ENCODE measurements around the gene TMEM151A.

Gene TMEM151A

DNA sequence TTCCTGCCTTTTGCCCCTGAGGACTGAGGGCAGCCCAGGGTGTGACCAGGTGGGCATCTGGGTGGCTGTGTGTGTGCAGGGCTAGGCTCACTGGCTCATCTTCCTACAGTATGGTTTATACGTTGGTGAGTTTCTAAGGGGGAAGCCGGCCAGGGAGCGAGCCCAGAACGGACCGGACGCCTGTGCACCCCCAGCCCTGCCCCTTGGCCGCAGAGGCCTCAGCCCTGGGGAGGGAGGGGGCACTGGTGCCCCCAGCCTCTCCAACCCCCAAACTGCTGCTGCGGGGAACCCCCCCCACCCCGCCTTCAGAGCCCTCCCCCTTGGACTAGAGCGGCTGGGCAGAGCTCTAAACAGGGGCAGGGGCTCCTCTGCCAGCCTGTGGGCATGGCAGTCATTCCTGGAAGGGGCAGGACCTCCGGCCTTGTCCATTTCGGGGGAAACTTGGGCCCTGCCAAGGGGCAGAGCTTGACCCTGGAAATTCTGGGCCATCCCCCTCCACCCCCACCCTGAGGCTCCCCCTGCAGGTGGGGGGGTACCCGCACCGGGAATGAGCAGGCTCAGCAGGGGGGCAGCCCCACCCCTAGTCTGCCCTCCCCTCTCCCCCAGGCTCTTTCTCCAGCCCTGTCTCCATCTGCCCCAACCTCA lies 8.1 kb upstream of the TMEM151A start:
- TF ChIP-seq, protein P1, sequence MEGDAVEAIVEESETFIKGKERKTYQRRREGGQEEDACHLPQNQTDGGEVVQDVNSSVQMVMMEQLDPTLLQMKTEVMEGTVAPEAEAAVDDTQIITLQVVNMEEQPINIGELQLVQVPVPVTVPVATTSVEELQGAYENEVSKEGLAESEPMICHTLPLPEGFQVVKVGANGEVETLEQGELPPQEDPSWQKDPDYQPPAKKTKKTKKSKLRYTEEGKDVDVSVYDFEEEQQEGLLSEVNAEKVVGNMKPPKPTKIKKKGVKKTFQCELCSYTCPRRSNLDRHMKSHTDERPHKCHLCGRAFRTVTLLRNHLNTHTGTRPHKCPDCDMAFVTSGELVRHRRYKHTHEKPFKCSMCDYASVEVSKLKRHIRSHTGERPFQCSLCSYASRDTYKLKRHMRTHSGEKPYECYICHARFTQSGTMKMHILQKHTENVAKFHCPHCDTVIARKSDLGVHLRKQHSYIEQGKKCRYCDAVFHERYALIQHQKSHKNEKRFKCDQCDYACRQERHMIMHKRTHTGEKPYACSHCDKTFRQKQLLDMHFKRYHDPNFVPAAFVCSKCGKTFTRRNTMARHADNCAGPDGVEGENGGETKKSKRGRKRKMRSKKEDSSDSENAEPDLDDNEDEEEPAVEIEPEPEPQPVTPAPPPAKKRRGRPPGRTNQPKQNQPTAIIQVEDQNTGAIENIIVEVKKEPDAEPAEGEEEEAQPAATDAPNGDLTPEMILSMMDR (IDR thresholded peaks at IDR 0.05): no peak
- no peaks in the 10 kb centered on the region for H3K36me3 Mint-ChIP-seq (ENCODE audit: low read depth)
- no peak overlapping the region for H3K27ac Mint-ChIP-seq
- peaks cover 50% of the 10 kb centered on the region for H3K4me1 Mint-ChIP-seq
- no peak overlapping the region for H3K4me3 Mint-ChIP-seq
- DNase-seq: no peak
- H3K9me3 Mint-ChIP-seq: no peaks in the 10 kb centered on the region
- peaks cover 22% of the 10 kb centered on the region for H3K27me3 Mint-ChIP-seq (ENCODE audit: low read depth, poor library complexity)

DNA sequence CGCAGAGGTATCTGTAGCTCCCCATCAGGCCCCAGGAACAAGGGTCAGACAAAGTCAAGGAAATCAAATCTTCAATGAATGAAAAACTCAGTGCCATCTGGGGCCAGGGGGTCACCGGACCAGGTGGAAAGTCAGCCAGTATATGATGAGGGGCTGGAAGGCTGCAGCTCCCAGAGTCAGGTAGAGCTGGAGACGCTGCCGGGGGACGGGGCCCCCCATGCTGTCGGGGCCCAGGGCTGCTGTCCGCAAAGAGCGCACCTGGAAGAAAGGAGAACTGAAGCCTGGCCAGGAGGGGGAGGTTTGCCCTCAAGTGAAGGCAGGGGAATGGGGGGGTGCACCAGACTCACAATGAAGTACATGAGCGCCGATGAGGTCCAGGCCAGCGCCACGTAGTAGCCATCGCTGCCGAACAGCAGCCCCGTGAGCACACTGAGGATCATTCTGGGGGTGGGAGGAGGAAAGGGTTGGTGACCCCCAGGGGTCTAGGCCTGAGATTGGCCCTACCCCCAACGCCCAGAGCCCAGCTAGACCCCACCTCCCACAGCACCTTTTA lies 7.1 kb upstream of the TMEM151A start:
- Mint-ChIP-seq H3K27me3 (ENCODE audit: low read depth, poor library complexity) (peaks cover 21% of the 10 kb centered on the region), H3K27ac (no peak overlapping the region), H3K36me3 (ENCODE audit: low read depth) (no peaks in the 10 kb centered on the region), H3K4me3 (no peak overlapping the region), H3K9me3 (no peaks in the 10 kb centered on the region), H3K4me1 (peaks cover 47% of the 10 kb centered on the region)
- no peak for DNase-seq
- TF ChIP-seq, protein P1 (IDR thresholded peaks at IDR 0.05): no peak

GRCh38 chr11:66285250-66285947 lies 6.3 kb upstream of the TMEM151A start:
- DNase-seq: no peak
- peaks cover 53% of the 10 kb centered on the region for H3K4me1 Mint-ChIP-seq
- no peaks in the 10 kb centered on the region for H3K9me3 Mint-ChIP-seq
- TF ChIP-seq, protein P1 (IDR thresholded peaks at IDR 0.05): no peak
- no peaks in the 10 kb centered on the region for H3K36me3 Mint-ChIP-seq (ENCODE audit: low read depth)
- peaks cover 22% of the 10 kb centered on the region for H3K27me3 Mint-ChIP-seq (ENCODE audit: low read depth, poor library complexity)
- H3K27ac Mint-ChIP-seq: no peak overlapping the region
- H3K4me3 Mint-ChIP-seq: no peak overlapping the region

- H3K27me3 Mint-ChIP-seq (ENCODE audit: low read depth, poor library complexity): peaks cover 30% of the 10 kb centered on the region
- peaks cover 50% of the 10 kb centered on the region for H3K4me1 Mint-ChIP-seq
- no peaks in the 10 kb centered on the region for H3K9me3 Mint-ChIP-seq
- H3K27ac Mint-ChIP-seq: no peak overlapping the region
- H3K36me3 Mint-ChIP-seq (ENCODE audit: low read depth): no peaks in the 10 kb centered on the region
- TF ChIP-seq, protein P1 (IDR thresholded peaks at IDR 0.05): no peak
- DNase-seq: no peak
- H3K4me3 Mint-ChIP-seq: peak overlapping the region; percentile 44
Measured at GRCh38 chr11:66286699-66287098, 5.0 kb upstream of the TMEM151A start.

- Mint-ChIP-seq H3K27me3 (ENCODE audit: low read depth, poor library complexity) (peaks cover 31% of the 10 kb centered on the region), H3K9me3 (no peaks in the 10 kb centered on the region), H3K36me3 (ENCODE audit: low read depth) (no peaks in the 10 kb centered on the region), H3K4me3 (peak overlapping the region; percentile 94), H3K27ac (peak overlapping the region; percentile 66), H3K4me1 (peaks cover 44% of the 10 kb centered on the region)
- no peak for DNase-seq
- TF ChIP-seq, protein P1 (IDR thresholded peaks at IDR 0.05): no peak
Measured at GRCh38 chr11:66287211-66287888, 4.3 kb upstream of the TMEM151A start.

Data from nephron progenitor cell (in vitro differentiated cells).